ENCODE measurements around the gene OAS2.

The OAS2 gene

GRCh38 chr12:112978163-112979040 lies at the start of gene OAS2:
OAS2 (plus strand) TSS chr12:112978519; CDS start chr12:112978609, 90 bp downstream.
- in situ Hi-C loops (cut with MboI; ENCODE audit: low sequenced_read_pairs) = no loop called here

- in situ Hi-C loops (cut with MboI; ENCODE audit: low sequenced_read_pairs) = no loop called here
Measured at GRCh38 chr12:112928978-112929377, 49.3 kb upstream of the OAS2 start.

GRCh38 chr12:112929715-112930114 lies 48.6 kb upstream of the OAS2 start:
- in situ Hi-C loops (cut with MboI; ENCODE audit: low sequenced_read_pairs) = no loop called here

GRCh38 chr12:112930350-112930749 lies 48.0 kb upstream of the OAS2 start:
- in situ Hi-C loops (cut with MboI; ENCODE audit: low sequenced_read_pairs) = no loop called here

- in situ Hi-C loops (cut with MboI; ENCODE audit: low sequenced_read_pairs) = no loop called here
Measured at GRCh38 chr12:112932485-112933128, 45.7 kb upstream of the OAS2 start.

GRCh38 chr12:112933129-112933505 lies 45.2 kb upstream of the OAS2 start:
- in situ Hi-C loops (cut with MboI; ENCODE audit: low sequenced_read_pairs) = no loop called here

- in situ Hi-C loops (cut with MboI; ENCODE audit: low sequenced_read_pairs) = no loop called here
Measured at GRCh38 chr12:112936264-112936663, 42.1 kb upstream of the OAS2 start.

- in situ Hi-C loops (cut with MboI; ENCODE audit: low sequenced_read_pairs) = no loop called here
Measured at GRCh38 chr12:112936927-112937326, 41.4 kb upstream of the OAS2 start.

- in situ Hi-C loops (cut with MboI; ENCODE audit: low sequenced_read_pairs) = no loop called here
Measured at GRCh38 chr12:112937741-112938719, 40.3 kb upstream of the OAS2 start, which contains the start of gene OAS3. OAS3 (plus strand) TSS chr12:112938474; CDS start chr12:112938531, 57 bp downstream.

- in situ Hi-C loops (cut with MboI; ENCODE audit: low sequenced_read_pairs) = no loop called here
Measured at GRCh38 chr12:112938751-112939150, 39.6 kb upstream of the OAS2 start.

GRCh38 chr12:112939761-112940381 lies 38.4 kb upstream of the OAS2 start:
- in situ Hi-C loops (cut with MboI; ENCODE audit: low sequenced_read_pairs) = no loop called here

GRCh38 chr12:112941528-112942335 lies 36.6 kb upstream of the OAS2 start:
- in situ Hi-C loops (cut with MboI; ENCODE audit: low sequenced_read_pairs) = no loop called here

- in situ Hi-C loops (cut with MboI; ENCODE audit: low sequenced_read_pairs) = no loop called here
Measured at GRCh38 chr12:112942572-112942971, 35.7 kb upstream of the OAS2 start.

GRCh38 chr12:112944024-112944690 lies 34.2 kb upstream of the OAS2 start:
- in situ Hi-C loops (cut with MboI; ENCODE audit: low sequenced_read_pairs) = no loop called here

- in situ Hi-C loops (cut with MboI; ENCODE audit: low sequenced_read_pairs) = no loop called here
Measured at GRCh38 chr12:112945515-112945914, 32.8 kb upstream of the OAS2 start.

- in situ Hi-C loops (cut with MboI; ENCODE audit: low sequenced_read_pairs) = no loop called here
Measured at GRCh38 chr12:112946236-112947000, 31.9 kb upstream of the OAS2 start.

- in situ Hi-C loops (cut with MboI; ENCODE audit: low sequenced_read_pairs) = no loop called here
Measured at GRCh38 chr12:112947314-112947713, 31.0 kb upstream of the OAS2 start.

GRCh38 chr12:112947761-112948160 lies 30.6 kb upstream of the OAS2 start:
- in situ Hi-C loops (cut with MboI; ENCODE audit: low sequenced_read_pairs) = no loop called here
